ENCODE data around the gene EPHB6. TPM values are rescaled to one million over a fixed set of nuclear protein-coding genes. Genes with fewer than 3 reads are reported as not detected.

The EPHB6 gene
- total and polyA plus RNA-seq, 10 of the 15 experiments (the other 5 are each of a cell fraction or from before 2014, with no cell fraction given) = 0.06 to 1.3 (median 0.37) TPM; not detected in 2

DNA sequence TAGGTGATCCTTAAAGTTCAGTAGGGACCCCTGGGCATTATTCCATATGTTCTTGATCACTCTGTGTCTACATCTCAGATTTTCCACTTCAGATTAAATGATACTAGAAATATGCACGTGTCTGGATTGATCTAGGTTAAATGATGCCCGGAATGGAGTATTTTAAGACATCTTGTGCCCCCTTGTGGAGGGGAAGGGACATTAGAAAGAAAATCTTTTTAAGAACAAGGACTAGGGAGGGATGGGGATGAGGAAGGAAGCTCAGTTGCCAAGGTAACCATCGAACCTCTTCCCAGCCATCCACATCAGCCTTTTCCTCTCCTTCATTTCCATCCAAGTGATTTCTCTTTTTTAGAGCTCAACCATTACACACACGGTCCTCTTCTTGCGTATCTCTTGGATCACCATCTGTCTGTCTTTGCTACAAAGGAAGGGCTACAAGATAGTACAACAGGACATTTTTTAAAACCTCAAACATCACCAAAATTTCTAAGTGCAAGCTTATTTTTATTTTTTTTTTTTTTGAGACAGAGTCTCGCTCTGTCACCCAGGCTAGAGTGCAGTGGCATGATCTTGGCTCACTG lies 43.6 kb upstream of the EPHB6 start (continued):
- TF ChIP-seq, protein P1, sequence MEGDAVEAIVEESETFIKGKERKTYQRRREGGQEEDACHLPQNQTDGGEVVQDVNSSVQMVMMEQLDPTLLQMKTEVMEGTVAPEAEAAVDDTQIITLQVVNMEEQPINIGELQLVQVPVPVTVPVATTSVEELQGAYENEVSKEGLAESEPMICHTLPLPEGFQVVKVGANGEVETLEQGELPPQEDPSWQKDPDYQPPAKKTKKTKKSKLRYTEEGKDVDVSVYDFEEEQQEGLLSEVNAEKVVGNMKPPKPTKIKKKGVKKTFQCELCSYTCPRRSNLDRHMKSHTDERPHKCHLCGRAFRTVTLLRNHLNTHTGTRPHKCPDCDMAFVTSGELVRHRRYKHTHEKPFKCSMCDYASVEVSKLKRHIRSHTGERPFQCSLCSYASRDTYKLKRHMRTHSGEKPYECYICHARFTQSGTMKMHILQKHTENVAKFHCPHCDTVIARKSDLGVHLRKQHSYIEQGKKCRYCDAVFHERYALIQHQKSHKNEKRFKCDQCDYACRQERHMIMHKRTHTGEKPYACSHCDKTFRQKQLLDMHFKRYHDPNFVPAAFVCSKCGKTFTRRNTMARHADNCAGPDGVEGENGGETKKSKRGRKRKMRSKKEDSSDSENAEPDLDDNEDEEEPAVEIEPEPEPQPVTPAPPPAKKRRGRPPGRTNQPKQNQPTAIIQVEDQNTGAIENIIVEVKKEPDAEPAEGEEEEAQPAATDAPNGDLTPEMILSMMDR (IDR thresholded peaks at IDR 0.05 in 2 of 3, conservative IDR thresholded peaks at IDR 0.05 in 1 of 3; ENCODE audit: control insufficient read depth in 2 of 3, extremely low read depth in 1 of 3, insufficient read depth in 1 of 3, low read depth in 3 of 3, low read length in 3 of 3) = peak; percentile 55 to 73 (median 65)
- TF ChIP-seq BMI1 (IDR thresholded peaks at IDR 0.05; ENCODE audit: borderline replicate concordance) (peak; percentile 73; the same call in 1 of the 2 replicates), SMAD5 (IDR thresholded peaks at IDR 0.05; ENCODE audit: low read depth) (no peak), IKZF2 (IDR thresholded peaks at IDR 0.05) (peak; percentile 32 to 43; a peak in 2 of 4 replicates), ZNF592 (IDR thresholded peaks at IDR 0.05) (no peak), ZNF24 (IDR thresholded peaks at IDR 0.05) (peak; percentile 73; the same call in 1 of the 2 replicates), EED (IDR thresholded peaks at IDR 0.05; ENCODE audit: low read depth) (no peak), SMC3 (IDR thresholded peaks at IDR 0.05; ENCODE audit: borderline replicate concordance, low read length) (peak; percentile 88), MEF2A (IDR thresholded peaks at IDR 0.05; ENCODE audit: insufficient read depth, low read depth, low read length) (no peak), FOXK2 (IDR thresholded peaks at IDR 0.05) (no peak), FOXM1 (IDR thresholded peaks at IDR 0.05; ENCODE audit: low read depth, low read length) (0 out of 2 replicates have a peak, but pooled peaks have one; percentile 35), SUPT20H (IDR thresholded peaks at IDR 0.05; ENCODE audit: borderline replicate concordance, control insufficient read depth, low read depth, low read length) (no peak), TAF1 (IDR thresholded peaks at IDR 0.05; ENCODE audit: borderline replicate concordance, low read depth, low read length) (no peak), NBN (IDR thresholded peaks at IDR 0.05) (0 out of 2 replicates have a peak, but pooled peaks have one; percentile 23), RAD51 (IDR thresholded peaks at IDR 0.05) (peak; percentile 44), IKZF1 (conservative IDR thresholded peaks at IDR 0.05) (peak; percentile 50), BHLHE40 (IDR thresholded peaks at IDR 0.05; ENCODE audit: borderline replicate concordance in 1 of 2, low read depth in 2 of 2, low read length in 1 of 2) (peak; percentile 85 to 89), SMARCA5 (IDR thresholded peaks at IDR 0.05) (peak; percentile 48; the same call in 1 of the 2 replicates)
